ENCODE measurements around the gene KAT7. TPM values are rescaled to one million over a fixed set of nuclear protein-coding genes. Genes with fewer than 3 reads are reported as not detected.

KAT7 gene
- total and polyA plus RNA-seq, 2 experiments from 2014 or later: 31.0 to 187 TPM

GRCh38 chr17:49748223-49748622 lies 40.3 kb upstream of the KAT7 start:
- Histone ChIP-seq H2AFZ (no peak overlapping the region), H3K9me2 (ENCODE audit: insufficient read depth) (no peaks in the 10 kb centered on the region), H3K27me3 (ENCODE audit: insufficient read depth) (no peaks in the 10 kb centered on the region), H3K4me1 (ENCODE audit: insufficient read depth) (peaks cover 10% of the 10 kb centered on the region), H3K4me3 (no peak overlapping the region), H3K79me2 (replicated peaks; ENCODE audit: insufficient read depth) (peaks cover 91% of the 10 kb centered on the region), H3F3A (replicated peaks; ENCODE audit: low read depth) (no peaks in the 10 kb centered on the region), H4K20me1 (replicated peaks; ENCODE audit: insufficient read depth) (peaks cover 34% of the 10 kb centered on the region), H3K27ac (ENCODE audit: low read depth) (no peak overlapping the region), H3K36me3 (ENCODE audit: insufficient read depth) (no peaks in the 10 kb centered on the region), H3K4me2 (no peak overlapping the region)
- Mint-ChIP-seq H3K4me3 (no peak overlapping the region), H3K27me3 (ENCODE audit: insufficient read depth, low read depth, poor library complexity) (no peaks in the 10 kb centered on the region), H3K27ac (no peak overlapping the region), H3K4me1 (peaks cover 27% of the 10 kb centered on the region), H3K9me3 (no peaks in the 10 kb centered on the region), H3K36me3 (ENCODE audit: low read depth) (peaks cover 3% of the 10 kb centered on the region; the same call in 2 of the 3 replicates)
- DNase-seq (ENCODE audit: low spot score): no peak
- TF ChIP-seq EZH2 (IDR thresholded peaks at IDR 0.05; ENCODE audit: low read depth, unreplicated experiment) (no peak), REST (IDR thresholded peaks at IDR 0.05; ENCODE audit: unreplicated experiment) (no peak), ZNF114 (CRISPR knock-in tag; IDR thresholded peaks at IDR 0.05) (no peak), EZH2phosphoT487 (IDR thresholded peaks at IDR 0.05; ENCODE audit: unreplicated experiment) (no peak), CTCF (conservative IDR thresholded peaks at IDR 0.05; ENCODE audit: low read depth in 2 of 2) (no peak), JUNB (IDR thresholded peaks at IDR 0.05; ENCODE audit: unreplicated experiment) (no peak), CREB1 (CRISPR knock-in tag; IDR thresholded peaks at IDR 0.05; ENCODE audit: low read depth) (no peak), NANOG (IDR thresholded peaks at IDR 0.05; ENCODE audit: borderline replicate concordance) (no peak), ZNF331 (CRISPR knock-in tag; IDR thresholded peaks at IDR 0.05; ENCODE audit: low read depth) (no peak), ZNF462 (CRISPR knock-in tag; IDR thresholded peaks at IDR 0.05) (no peak), POLR2AphosphoS5 (IDR thresholded peaks at IDR 0.05; ENCODE audit: low read depth) (no peak), STAT1 (IDR thresholded peaks at IDR 0.05; ENCODE audit: unreplicated experiment) (no peak), ETS1 (IDR thresholded peaks at IDR 0.05) (no peak)
- no peak for ATAC-seq
